Sigmoid colon (tissue), 7 donors: Measurements from ENCODE around the gene RCOR1. TPM values are rescaled to one million over a fixed set of nuclear protein-coding genes. Genes with fewer than 3 reads are reported as not detected.

Experiments used
- DNase-seq: peaks from one replicate; pipeline ENCODE4 v3.0.0-alpha.2; 2019
- H3K27ac ChIP-seq, 4 donors: fragments of 200-600 bp; sonication (generic); one replicate each; pipeline ENCODE4 v1.5.1; 2016 to 2019; ENCODE audit warnings: mild to moderate bottlenecking in 1 of 4
- H3K27me3 ChIP-seq, 3 donors: fragments of 200-600 bp; sonication (generic); one replicate each; pipeline ENCODE4 v1.5.1; 2019; ENCODE audit warnings: mild to moderate bottlenecking in 1 of 3
- H3K36me3 ChIP-seq, 4 donors: fragments of 200-600 bp; sonication (generic); one replicate each; pipeline ENCODE4 v1.5.1; 2016 to 2019
- H3K4me1 ChIP-seq, 4 donors: fragments of 200-600 bp; sonication (generic); one replicate each; pipeline ENCODE4 v1.5.1; 2017 to 2019
- H3K4me3 ChIP-seq, 4 donors: fragments of 200-600 bp; sonication (generic); one replicate each; pipeline ENCODE4 v1.5.1; 2017 to 2019; ENCODE audit warnings: mild to moderate bottlenecking in 2 of 4, moderate library complexity in 1 of 4
- H3K9me3 ChIP-seq, 4 donors: fragments of 200-600 bp in 3 of 4; sonication (generic) in 3 of 4; one replicate each; pipeline versions ENCODE4 v1.5.1 to v1.6.1; 2013 to 2019
- EP300 ChIP-seq, 4 donors: sonication (generic); formaldehyde crosslinking; IDR thresholded peaks; one replicate each; pipeline ENCODE4 v1.6.1; 2017; ENCODE audit warnings: antibody characterized with exemption in 4 of 4
- POLR2A ChIP-seq, 2 donors: fragments of 450-650 bp; IDR thresholded peaks; one replicate each; pipeline ENCODE4 v1.6.1; 2016; ENCODE audit warnings: antibody characterized with exemption in 2 of 2, mild to moderate bottlenecking in 2 of 2, moderate library complexity in 2 of 2
- POLR2AphosphoS5 ChIP-seq, 4 donors: sonication (generic); formaldehyde crosslinking; IDR thresholded peaks; one replicate each; pipeline ENCODE4 v1.6.1; 2017; ENCODE audit warnings: antibody characterized with exemption in 4 of 4
- whole genome bisulfite sequencing, 2 donors: extraction: QIAGEN DNeasy Blood & Tissue Kit; methylation state at CpG; one replicate each; pipeline ENCODE4 v1.1.7; 2013; 5-methylcytosine and 5-hydroxymethylcytosine counted together
- intact Hi-C: fragments of 100-400 bp; cut with DNase I; formaldehyde crosslinking; loops from one replicate; pipeline ENCODE4 v1.15.1; 2023
- polyA plus RNA-seq, 3 donors: library from polyadenylated mRNA; stranded (reverse); fragments of 200-250 nt; gene quantifications; one replicate each; pipeline ENCODE4 v1.2.3, GENCODE V29; 2013
- total RNA-seq, 4 donors: library from RNA; depleted of rRNA; stranded (reverse); fragments of >200 nt; gene quantifications; one replicate each; pipeline ENCODE4 v1.1.0, GENCODE V29; 2016
- TF ChIP-seq, protein P1 (sequence below), 4 experiments: fragments of 450-650 bp in 3 of 4; fragments of 200-600 bp in 1 of 4; IDR thresholded peaks; one replicate each; pipeline ENCODE4 v1.5.1; 2016 to 2019; ENCODE audit warnings: antibody characterized with exemption in 4 of 4, mild to moderate bottlenecking in 3 of 4, moderate library complexity in 2 of 4
- donor health status: healthy with polysubstance abuse.
- donor health status: Bipolar disorder and iron deficiency.
- donor health status: healthy.

The RCOR1 gene
- total and polyA plus RNA-seq, 7 donors = 7.2 to 12.5 (median 11.8) TPM

DNA sequence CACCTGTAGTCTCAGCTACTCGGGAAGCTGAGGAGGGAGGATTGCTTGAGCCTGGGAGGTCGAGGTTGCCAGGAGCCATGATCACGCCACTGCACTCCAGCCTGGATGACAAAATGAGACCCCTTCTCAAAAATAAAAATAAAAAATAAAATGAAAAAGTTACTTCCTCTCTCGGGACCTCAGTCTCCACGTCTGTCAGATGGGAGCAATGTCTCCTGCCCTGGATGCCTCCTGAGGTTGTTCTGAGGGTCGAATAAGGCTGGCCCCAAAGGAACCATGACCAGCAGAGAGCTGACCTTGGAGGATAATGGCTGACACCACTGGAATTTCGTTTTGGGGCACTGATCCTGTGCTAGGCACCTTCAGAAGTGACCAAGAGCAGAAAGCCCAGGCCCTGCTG, 13.6 kb upstream of the RCOR1 start:
- TF ChIP-seq, protein P1, sequence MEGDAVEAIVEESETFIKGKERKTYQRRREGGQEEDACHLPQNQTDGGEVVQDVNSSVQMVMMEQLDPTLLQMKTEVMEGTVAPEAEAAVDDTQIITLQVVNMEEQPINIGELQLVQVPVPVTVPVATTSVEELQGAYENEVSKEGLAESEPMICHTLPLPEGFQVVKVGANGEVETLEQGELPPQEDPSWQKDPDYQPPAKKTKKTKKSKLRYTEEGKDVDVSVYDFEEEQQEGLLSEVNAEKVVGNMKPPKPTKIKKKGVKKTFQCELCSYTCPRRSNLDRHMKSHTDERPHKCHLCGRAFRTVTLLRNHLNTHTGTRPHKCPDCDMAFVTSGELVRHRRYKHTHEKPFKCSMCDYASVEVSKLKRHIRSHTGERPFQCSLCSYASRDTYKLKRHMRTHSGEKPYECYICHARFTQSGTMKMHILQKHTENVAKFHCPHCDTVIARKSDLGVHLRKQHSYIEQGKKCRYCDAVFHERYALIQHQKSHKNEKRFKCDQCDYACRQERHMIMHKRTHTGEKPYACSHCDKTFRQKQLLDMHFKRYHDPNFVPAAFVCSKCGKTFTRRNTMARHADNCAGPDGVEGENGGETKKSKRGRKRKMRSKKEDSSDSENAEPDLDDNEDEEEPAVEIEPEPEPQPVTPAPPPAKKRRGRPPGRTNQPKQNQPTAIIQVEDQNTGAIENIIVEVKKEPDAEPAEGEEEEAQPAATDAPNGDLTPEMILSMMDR (IDR thresholded peaks at IDR 0.05) = no peak
- TF ChIP-seq POLR2A (IDR thresholded peaks at IDR 0.05) = no peak
- TF ChIP-seq EP300 (IDR thresholded peaks at IDR 0.05) = no peak
- TF ChIP-seq POLR2AphosphoS5 (IDR thresholded peaks at IDR 0.05) = no peak
- no peak for DNase-seq
- H3K27me3 ChIP-seq = no peaks in the 10 kb centered on the region
- H3K9me3 ChIP-seq = no peaks in the 10 kb centered on the region
- intact Hi-C loops = no loop called here
- WGBS, 2 donors = 84 to 85% methylated on average over 7 of the region's 7 CpGs
- H3K4me3 ChIP-seq = no peak overlapping the region
- H3K4me1 ChIP-seq = peaks cover 0 to 12% (median 10%) of the 10 kb centered on the region in 4 donors
- H3K27ac ChIP-seq = no peak overlapping the region
- no peaks in the 10 kb centered on the region for H3K36me3 ChIP-seq

DNA sequence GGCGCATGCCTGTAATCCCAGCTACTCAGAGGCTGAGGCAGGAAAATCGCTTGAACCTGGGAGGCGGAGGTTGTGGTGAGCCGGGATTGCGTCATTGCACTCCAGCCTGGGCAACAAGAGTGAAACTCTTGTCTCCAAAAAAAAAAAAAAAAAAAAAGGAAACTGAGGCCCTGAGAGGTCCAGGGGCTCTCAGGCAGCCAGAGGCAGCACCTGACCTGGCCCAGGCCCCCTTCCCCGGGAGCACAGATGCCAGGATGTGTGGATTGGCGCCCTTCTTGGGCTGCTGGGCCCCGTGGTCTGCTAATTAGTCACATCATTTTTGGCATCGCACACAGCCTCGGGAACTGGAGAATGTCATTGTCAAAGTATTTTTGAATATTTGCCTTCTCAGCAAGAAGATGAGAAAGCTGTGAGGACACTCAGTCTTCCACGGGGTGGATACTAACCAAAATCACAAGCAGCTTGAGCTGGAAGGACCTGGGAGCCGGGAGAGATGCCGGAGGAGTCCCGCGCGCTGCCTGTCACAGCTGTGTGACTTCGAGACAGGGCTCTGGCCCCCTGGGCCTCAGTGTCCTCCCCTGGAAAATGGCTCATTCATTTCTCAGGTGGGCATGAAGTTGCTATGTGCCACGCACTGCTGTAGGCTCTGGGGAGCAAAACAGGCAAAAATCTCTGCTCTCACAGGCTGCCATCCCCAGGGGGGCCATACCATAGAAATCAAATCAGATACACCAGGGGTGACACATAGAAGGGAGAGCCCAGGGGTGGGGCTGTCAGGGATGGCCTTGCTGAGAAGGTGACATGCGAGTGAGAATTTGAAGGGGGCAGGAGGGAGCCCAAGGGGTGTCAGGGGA, 12.5 kb upstream of the RCOR1 start:
- Histone ChIP-seq H3K9me3 (no peaks in the 10 kb centered on the region), H3K4me1 (peaks cover 0 to 12% (median 10%) of the 10 kb centered on the region in 4 donors), H3K4me3 (peak overlapping the region in 1 of 4 donors; percentile 3), H3K27me3 (no peaks in the 10 kb centered on the region), H3K27ac (peak overlapping the region in 3 of 4 donors; percentile 45 to 62 (median 61)), H3K36me3 (no peaks in the 10 kb centered on the region)
- peak; percentile 39 to 82 (median 62) for TF ChIP-seq POLR2AphosphoS5 (IDR thresholded peaks at IDR 0.05)
- no peak for TF ChIP-seq POLR2A (IDR thresholded peaks at IDR 0.05)
- intact Hi-C loops = no loop called here
- DNase-seq = no peak
- 80 to 83% methylated on average over 19 of the region's 19 CpGs for WGBS, 2 donors

DNA sequence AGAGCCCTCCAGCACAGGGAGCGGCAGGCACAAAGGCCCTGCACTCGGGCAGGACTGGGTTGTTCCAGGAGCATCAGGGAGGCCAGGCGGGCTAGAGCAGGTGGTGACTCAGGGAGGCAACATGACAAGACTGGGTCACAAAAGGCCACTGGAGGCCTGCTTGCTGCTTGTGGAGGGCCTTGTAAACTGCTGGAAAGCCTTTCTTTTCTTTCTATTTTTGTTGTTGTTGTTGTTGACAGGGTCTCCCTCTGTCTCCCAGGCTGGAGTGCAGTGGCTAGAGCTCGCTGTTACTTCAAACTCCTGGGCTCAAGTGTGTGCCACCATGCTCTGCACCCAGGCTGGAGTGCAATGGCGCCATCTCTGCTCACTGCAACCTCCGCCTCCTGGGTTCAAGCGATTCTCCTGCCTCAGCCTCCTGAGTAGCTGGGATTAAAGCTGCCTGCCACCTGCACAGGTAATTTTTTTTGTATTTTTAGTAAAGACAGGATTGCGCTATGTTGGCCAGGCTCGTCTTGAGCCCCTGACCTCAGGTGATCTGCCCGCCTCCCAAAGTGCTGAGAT, 11.8 kb upstream of the RCOR1 start:
- DNase-seq = no peak
- no peaks in the 10 kb centered on the region for H3K36me3 ChIP-seq
- no peaks in the 10 kb centered on the region for H3K27me3 ChIP-seq
- H3K4me1 ChIP-seq = peaks cover 0 to 12% (median 10%) of the 10 kb centered on the region in 4 donors
- TF ChIP-seq POLR2AphosphoS5 (IDR thresholded peaks at IDR 0.05) = no peak
- no peak for TF ChIP-seq EP300 (IDR thresholded peaks at IDR 0.05)
- TF ChIP-seq, protein P1 (IDR thresholded peaks at IDR 0.05) = no peak
- TF ChIP-seq POLR2A (IDR thresholded peaks at IDR 0.05) = no peak
- H3K9me3 ChIP-seq = no peaks in the 10 kb centered on the region
- no peak overlapping the region for H3K4me3 ChIP-seq
- intact Hi-C loops = no loop called here
- peak overlapping the region in 3 of 4 donors; percentile 45 to 62 (median 61) for H3K27ac ChIP-seq
- WGBS, 2 donors = 92 to 94% methylated on average over 10 of the region's 10 CpGs

DNA sequence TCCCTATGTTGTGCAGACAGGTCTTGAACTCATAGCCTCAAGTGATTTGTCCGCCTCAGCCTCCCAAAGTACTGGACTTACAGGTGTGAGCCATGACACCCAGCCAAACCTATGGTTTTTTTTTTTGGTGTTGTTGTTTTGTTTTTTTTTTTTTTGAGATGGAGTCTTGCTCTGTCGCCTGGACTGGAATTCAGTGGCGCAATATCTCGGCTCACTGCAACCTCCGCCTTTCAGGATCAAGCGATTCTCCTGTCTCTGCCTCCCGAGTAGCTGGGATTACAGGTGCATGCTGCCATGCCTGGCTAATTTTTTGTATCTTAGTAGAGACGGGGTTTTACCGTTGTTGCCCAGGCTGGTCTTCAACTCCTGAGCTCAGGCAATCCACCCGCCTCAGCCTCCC, 11.3 kb upstream of the RCOR1 start:
- TF ChIP-seq, protein P1 (IDR thresholded peaks at IDR 0.05) = no peak
- no peak for TF ChIP-seq EP300 (IDR thresholded peaks at IDR 0.05)
- TF ChIP-seq POLR2A (IDR thresholded peaks at IDR 0.05) = no peak
- TF ChIP-seq POLR2AphosphoS5 (IDR thresholded peaks at IDR 0.05) = no peak
- Histone ChIP-seq H3K4me1 (peaks cover 0 to 12% (median 10%) of the 10 kb centered on the region in 4 donors), H3K4me3 (no peak overlapping the region), H3K36me3 (no peaks in the 10 kb centered on the region), H3K27ac (no peak overlapping the region), H3K27me3 (no peaks in the 10 kb centered on the region), H3K9me3 (no peaks in the 10 kb centered on the region)
- intact Hi-C loops = no loop called here
- 93 to 95% methylated on average over 10 of the region's 10 CpGs for WGBS, 2 donors
- DNase-seq = no peak

DNA sequence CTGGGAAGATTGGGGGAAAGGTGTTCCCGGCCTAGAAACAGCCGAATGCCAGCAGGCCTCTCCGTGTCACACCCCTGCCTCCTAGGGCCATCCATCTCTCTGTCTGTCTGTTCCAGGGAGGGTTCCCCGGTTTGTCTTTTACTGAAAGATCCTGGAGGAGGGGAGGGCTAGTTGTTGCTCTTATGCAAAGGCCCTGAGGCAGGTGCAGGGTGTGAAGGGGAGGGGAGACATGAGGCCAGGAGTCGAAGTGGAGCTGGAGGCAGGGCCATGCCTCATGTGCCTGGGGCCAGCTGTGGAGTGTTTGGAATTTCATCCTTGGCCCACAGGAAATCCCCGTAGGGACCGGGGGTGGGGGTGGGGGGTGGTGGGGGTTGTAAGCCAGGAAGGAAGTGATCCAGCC, 8.7 kb upstream of the RCOR1 start:
- no peak for DNase-seq
- WGBS, 2 donors = 66 to 69% methylated on average over 7 of the region's 7 CpGs
- Histone ChIP-seq H3K27ac (no peak overlapping the region), H3K9me3 (no peaks in the 10 kb centered on the region), H3K36me3 (no peaks in the 10 kb centered on the region), H3K4me3 (no peak overlapping the region), H3K27me3 (no peaks in the 10 kb centered on the region), H3K4me1 (peaks cover 0 to 12% (median 10%) of the 10 kb centered on the region in 4 donors)
- no peak for TF ChIP-seq EP300 (IDR thresholded peaks at IDR 0.05)
- no peak for TF ChIP-seq POLR2AphosphoS5 (IDR thresholded peaks at IDR 0.05)
- TF ChIP-seq, protein P1 (IDR thresholded peaks at IDR 0.05) = no peak
- no peak for TF ChIP-seq POLR2A (IDR thresholded peaks at IDR 0.05)
- intact Hi-C loops = no loop called here
